ENCODE measurements around the gene BICD1. TPM values are rescaled to one million over a fixed set of nuclear protein-coding genes. Genes with fewer than 3 reads are reported as not detected.
"Not testable (repeated sequence)": the region's sequence is repeated elsewhere in the genome, so short reads cannot be mapped to it uniquely, and the experiment has no call there.

BICD1 gene
- total RNA-seq, 1 experiment from 2014 or later = 10.6 TPM

DNA sequence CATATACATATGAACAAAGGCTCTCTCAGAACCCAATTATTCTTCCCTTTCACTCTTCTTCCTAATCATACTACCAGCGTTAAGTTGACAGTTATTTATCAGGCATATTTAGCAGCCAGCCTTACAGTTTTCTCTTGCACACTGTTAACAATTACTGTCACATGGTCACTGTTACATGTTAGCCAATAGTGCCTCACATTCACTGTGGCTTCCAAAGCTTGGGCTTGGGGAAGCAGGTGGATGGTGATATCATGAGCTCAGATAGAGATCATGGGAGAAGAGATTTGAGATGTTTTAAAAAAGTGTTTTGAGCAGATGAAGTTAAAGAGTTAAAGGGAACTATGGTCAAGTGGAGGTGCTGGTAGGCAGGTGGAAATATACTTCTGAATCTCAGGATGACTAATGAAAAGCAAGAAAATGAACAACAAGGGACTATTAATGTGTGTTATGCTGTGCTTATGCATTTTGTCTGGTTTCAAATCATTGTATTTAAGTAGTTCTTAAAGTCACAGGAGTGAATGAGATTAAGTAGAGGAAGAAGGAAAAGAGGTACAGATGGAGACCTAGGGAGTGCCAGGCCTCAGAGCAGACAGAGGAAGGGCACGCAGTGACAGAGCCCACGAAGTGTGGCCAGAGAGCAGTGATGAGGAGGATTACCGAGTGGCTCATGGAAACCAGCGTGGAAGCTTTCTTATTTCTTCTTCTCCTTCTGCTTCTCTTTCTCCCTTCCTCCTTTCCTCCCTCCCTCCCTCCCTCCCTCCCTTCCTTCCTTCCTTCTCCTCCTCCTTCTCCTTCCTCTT, 39.6 kb downstream of the BICD1 start:
- no peak for DNase-seq (ENCODE audit: low spot score)

DNA sequence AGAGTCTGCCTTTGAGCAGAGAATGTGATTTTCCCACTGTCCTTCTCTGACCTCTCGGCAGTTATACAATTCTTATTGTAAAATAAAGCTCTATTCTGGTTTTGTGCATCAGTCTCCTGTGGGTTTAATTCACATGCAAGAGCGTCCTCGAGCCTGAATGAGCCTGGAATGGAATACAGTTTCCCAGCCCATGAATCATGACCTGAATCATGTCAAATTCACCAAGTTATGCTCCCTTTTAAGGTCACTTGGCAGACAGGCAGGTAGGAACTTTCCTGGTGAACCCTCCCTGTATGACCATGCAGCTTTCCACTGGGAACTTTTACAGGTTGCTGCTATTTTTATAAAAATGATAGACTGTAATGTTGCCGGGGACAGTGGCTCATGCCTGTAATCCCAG, 41.7 kb downstream of the BICD1 start:
- DNase-seq (ENCODE audit: low spot score) = no peak

- no peak for DNase-seq (ENCODE audit: low spot score)
Observed at GRCh38 chr12:32149489-32149888, 42.8 kb downstream of the BICD1 start.

DNA sequence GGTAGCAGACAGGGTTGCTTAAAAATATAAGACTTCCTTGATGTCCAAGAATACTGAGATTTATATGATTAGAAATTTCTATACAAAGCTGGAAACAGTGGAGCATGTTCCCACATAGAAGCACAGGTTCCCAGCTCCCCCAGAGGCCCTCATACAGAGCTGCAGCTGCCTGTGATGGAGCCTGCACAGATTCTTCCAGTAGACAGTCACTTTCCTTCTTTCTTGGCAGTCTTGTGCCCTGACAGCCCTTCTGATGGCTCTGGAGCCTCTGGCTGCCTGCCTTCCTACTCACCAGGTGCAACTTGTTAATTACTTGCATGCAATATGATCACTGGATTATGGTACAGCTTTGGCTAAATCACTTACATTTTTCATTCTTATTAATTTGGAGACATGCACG, 44.4 kb downstream of the BICD1 start:
- DNase-seq (ENCODE audit: low spot score) = no peak

- DNase-seq (ENCODE audit: low spot score) = no peak
Observed at GRCh38 chr12:32151552-32151951, 44.9 kb downstream of the BICD1 start.

GRCh38 chr12:32155041-32155440, 48.4 kb downstream of the BICD1 start:
- no peak for DNase-seq (ENCODE audit: low spot score)

GRCh38 chr12:32155961-32156529, 49.4 kb downstream of the BICD1 start:
- DNase-seq (ENCODE audit: low spot score) = no peak

DNA sequence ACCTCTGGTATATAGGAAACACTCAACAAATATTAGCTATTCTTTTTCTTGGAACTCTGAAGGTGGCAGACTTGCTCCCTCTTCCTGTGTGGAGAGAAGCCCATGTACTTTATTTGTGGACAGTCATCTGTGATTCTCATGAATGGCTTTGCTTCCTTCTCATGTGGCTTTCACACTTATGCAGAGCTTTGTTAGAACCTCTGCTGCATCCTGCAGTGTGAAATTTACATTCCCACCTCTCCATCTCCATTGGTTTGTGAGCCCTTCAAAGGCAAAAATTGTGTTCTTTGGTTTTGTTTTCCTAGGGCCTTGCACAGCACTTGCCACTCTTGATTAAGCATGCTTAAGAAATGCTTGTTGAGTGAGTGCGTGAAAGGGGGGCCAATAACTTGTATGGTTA, 51.9 kb downstream of the BICD1 start:
- DNase-seq (ENCODE audit: low spot score) = no peak

- DNase-seq (ENCODE audit: low spot score) = no peak
Observed at GRCh38 chr12:32159381-32159780, 52.7 kb downstream of the BICD1 start.

DNA sequence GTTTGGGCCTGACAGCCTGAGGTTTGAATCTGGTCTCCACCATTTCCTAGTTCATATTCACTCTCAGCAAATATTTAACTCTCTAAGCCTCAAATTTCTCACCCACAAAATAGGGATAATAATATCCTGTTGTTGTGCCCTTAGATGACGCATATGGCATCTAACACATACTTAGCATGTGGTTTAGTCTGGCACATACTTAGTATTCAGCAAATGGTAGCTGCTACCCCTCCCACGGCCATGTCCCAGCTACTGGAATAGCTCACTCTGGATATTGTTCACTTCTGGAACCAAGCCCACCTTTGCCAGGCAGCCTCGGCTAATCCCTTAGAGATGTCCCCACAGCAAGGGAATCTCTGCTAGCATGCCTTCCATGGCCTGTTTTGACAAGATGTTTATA, 53.3 kb downstream of the BICD1 start:
- DNase-seq (ENCODE audit: low spot score) = no peak

GRCh38 chr12:32161058-32161457, 54.4 kb downstream of the BICD1 start:
- no peak for DNase-seq (ENCODE audit: low spot score)

- no peak for DNase-seq (ENCODE audit: low spot score)
Observed at GRCh38 chr12:32163596-32163995, 56.9 kb downstream of the BICD1 start.

GRCh38 chr12:32166510-32166909, 59.9 kb downstream of the BICD1 start:
- DNase-seq (ENCODE audit: low spot score) = no peak

- no peak for DNase-seq (ENCODE audit: low spot score)
Observed at GRCh38 chr12:32170437-32170998, 63.9 kb downstream of the BICD1 start.

DNA sequence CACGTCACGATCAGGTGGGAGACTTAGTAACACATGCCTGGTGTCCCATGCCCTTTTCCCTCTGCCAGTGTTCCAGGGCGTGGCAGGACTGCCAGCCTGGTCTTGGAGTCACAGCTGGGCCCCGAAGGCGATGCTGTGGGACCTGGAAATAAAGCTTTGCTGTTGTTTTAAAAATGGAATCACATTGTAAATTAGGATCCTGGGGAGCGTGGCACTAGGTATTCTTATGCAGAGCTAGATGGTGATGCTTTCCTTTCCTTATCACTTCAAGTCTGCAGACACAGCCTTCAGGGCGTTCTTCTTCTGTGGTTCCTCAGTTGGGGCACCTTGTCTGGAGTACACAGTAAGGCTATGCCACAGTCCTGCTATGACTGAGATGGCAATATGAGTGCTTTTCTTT, 64.6 kb downstream of the BICD1 start:
- DNase-seq (ENCODE audit: low spot score) = no peak

GRCh38 chr12:32176606-32177005, 70.0 kb downstream of the BICD1 start:
- DNase-seq (ENCODE audit: low spot score) = no peak

DNA sequence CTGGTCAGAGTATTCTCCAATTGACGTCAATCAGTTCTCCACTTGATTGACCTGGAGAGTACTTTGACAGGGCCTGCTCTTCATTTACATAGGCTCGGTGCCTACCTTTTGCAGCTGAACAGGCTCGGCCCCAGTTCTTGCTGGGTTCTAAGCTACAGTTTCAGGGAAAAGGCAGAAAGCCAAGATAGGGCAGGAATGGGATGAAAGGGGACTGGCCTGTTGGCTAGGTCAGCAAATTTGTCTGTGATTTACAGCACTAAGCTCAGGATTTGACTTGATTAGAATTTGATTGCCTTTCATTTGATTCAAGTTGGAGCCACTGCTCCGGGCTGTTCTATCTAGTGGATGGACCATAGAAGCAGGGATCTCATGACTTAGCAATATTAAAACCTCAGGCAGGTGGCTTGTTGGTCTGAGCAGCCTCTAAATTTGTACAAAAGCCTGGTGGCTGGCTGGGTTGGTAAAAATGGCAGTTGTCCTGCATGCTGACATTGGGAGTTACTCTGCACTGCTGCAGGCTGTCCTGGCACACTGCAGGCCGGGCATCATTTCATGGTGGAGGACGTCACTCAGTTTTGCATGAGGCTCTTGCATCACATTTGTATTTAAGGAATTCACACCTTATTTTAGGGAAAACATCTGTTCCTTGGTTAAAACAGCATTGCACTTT, 71.8 kb downstream of the BICD1 start:
- DNase-seq (ENCODE audit: low spot score) = no peak

DNA sequence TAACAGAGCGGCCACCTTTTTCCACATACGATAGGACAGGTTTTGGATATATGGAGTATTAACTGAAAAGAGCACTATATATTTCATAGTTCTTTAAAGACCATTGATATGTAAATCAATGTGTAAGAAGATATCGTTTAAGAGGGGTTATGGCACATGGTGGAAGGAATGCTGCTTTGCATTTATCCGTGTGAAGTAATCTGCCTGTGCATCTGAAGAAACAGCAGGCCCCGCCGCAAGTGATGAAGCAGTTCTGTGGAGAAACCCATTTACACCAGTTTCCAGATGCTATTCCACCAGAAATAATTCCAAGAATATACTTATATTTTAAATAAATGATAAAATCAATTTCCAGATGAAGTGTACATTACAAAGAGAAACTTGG, 72.4 kb downstream of the BICD1 start:
- DNase-seq (ENCODE audit: low spot score) = no peak

DNA sequence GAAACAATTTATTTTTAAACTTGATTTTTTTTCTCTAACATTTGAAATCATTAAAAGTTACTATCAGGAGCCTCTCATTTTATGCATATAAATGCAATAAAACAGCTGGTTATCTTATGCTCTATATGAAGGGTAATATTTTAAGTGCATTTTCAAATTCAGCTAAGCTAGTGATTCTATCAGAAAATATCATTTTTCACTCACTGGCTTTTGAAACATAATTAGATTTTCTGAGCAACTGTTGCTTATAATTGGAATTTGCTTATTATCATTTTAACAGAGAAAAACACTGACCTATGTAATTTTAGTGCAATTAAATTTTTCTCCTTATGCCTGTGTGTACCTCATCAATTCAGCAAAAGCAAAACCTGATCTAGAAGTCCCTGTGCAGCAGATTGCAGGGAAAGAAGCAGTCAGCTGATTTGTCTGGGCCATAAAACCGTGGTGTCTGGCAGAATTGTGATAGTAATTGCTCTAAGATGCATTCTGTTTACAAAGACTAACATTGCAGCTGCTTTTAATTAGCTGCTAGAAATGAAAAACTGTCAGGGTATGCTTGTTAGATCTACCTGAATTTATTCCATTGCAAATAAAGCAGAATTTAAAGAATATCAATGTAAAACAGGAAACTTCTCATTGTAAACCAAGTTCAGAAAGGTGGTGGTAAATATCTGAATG, 75.0 kb downstream of the BICD1 start:
- DNase-seq (ENCODE audit: low spot score) = no peak

GRCh38 chr12:32183650-32184049, 77.0 kb downstream of the BICD1 start:
- DNase-seq (ENCODE audit: low spot score) = no peak

- DNase-seq (ENCODE audit: low spot score) = not testable (repeated sequence)
Observed at GRCh38 chr12:32187127-32187526, 80.5 kb downstream of the BICD1 start.

DNA sequence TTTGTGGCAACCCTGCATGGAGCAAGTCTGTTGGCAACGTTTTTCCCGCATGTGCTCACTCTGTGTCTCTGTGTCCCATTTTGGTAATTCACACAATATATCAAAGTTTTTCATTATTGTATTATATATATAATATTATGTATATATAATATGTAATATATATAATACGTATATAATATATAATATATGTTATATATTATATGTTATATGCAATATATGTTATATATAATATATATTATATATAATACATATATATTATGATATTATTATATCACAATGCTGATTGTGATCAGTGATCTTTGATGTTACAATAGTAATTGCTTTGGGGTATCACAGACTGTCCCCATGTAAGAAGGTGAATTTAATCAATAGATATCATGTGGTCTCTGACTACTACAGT, 84.8 kb downstream of the BICD1 start:
- DNase-seq (ENCODE audit: low spot score) = no peak

Data from H4 (cell line).